Caco-2 (cell line): Measurements from ENCODE around the gene PPP1R3C. TPM values are rescaled to one million over a fixed set of nuclear protein-coding genes. Genes with fewer than 3 reads are reported as not detected.

ENCODE experiments used
- BruUV-seq: library from RNA; stranded (reverse); fragments of 400-500 nt; replicated peaks from 2 replicates; lab custom pipeline; 2021; lab: Mats Ljungman, UMichigan
- CTCF ChIA-PET: fragments of 300-600 bp; sonication (Branson Sonifier 250); formaldehyde crosslinking; loops from one replicate; lab custom pipeline; 2022; ENCODE audit warnings: antibody characterized with exemption; lab: Charles Lee
- POLR2A ChIA-PET: fragments of 300-600 bp; sonication (Branson Sonifier 250); formaldehyde crosslinking; loops from one replicate; lab custom pipeline; 2022; ENCODE audit warnings: antibody characterized with exemption; lab: Charles Lee
- DNase-seq, 2 experiments: peaks; one replicate each; pipeline versions ENCODE4 v3.0.0 to v3.0.0-alpha.2; 2020 to 2022
- H3K27me3 ChIP-seq: replicated peaks from 2 replicates; pipeline ENCODE4 v1.6.0; 2011; ENCODE audit warnings: low read length; ENCODE audit not compliant: control insufficient read depth, insufficient read depth
- H3K36me3 ChIP-seq: 2 replicates; pipeline ENCODE4 v1.5.1; 2011; ENCODE audit warnings: low read length; ENCODE audit not compliant: control insufficient read depth, insufficient read depth
- H3K4me1 ChIP-seq: fragments of 250-450 bp; sonication (Bioruptor Pico); 2 replicates; pipeline ENCODE4 v1.5.1; 2020; ENCODE audit warnings: mild to moderate bottlenecking
- H3K4me3 ChIP-seq: 2 replicates; pipeline ENCODE4 v1.5.1; 2011; ENCODE audit warnings: low read depth, mild to moderate bottlenecking, control low read depth, low read length
- H3K9me3 ChIP-seq: fragments of 250-450 bp; sonication (Bioruptor Pico); 2 replicates; pipeline ENCODE4 v1.5.1; 2020; ENCODE audit warnings: mild to moderate bottlenecking, moderate library complexity
- H3K27ac Mint-ChIP-seq: one replicate; pipeline ENCODE4 v1.8.0; 2022; ENCODE audit warnings: mixed read lengths; ENCODE audit not compliant: unreplicated experiment
- H3K27me3 Mint-ChIP-seq: one replicate; pipeline ENCODE4 v1.8.0; 2022; ENCODE audit warnings: mixed read lengths; ENCODE audit not compliant: insufficient read depth, unreplicated experiment
- H3K36me3 Mint-ChIP-seq: one replicate; pipeline ENCODE4 v1.8.0; 2022; ENCODE audit warnings: mild to moderate bottlenecking, mixed read lengths; ENCODE audit not compliant: insufficient read depth, unreplicated experiment
- H3K4me1 Mint-ChIP-seq: one replicate; pipeline ENCODE4 v1.8.0; 2022; ENCODE audit warnings: low read depth, mixed read lengths; ENCODE audit not compliant: unreplicated experiment
- H3K4me3 Mint-ChIP-seq: one replicate; pipeline ENCODE4 v1.8.0; 2022; ENCODE audit warnings: mild to moderate bottlenecking, moderate library complexity, mixed read lengths; ENCODE audit not compliant: unreplicated experiment
- H3K9me3 Mint-ChIP-seq: one replicate; pipeline ENCODE4 v1.8.0; 2022; ENCODE audit warnings: mixed read lengths; ENCODE audit not compliant: unreplicated experiment
- intact Hi-C: fragments of 100-400 bp; cut with micrococcal nuclease; formaldehyde crosslinking; loops from one replicate; pipeline ENCODE4 v1.10.0; 2022; ENCODE audit not compliant: unreplicated experiment
- total RNA-seq: library from RNA; stranded (reverse); gene quantifications from 2 replicates; pipeline ENCODE4 v1.2.3, GENCODE V29; 2022
- TF ChIP-seq, protein P1 (sequence below), 2 experiments: fragments of 200-600 bp in 1 of 2; IDR thresholded peaks; 1 replicate in 1 of 2; 2 replicates in 1 of 2; pipeline versions ENCODE4 v1.5.1 to v1.8.0; 2011 to 2022; ENCODE audit warnings: antibody characterized with exemption in 1 of 2, control low read depth in 1 of 2, inconsistent platforms in 1 of 2, low read depth in 1 of 2, low read length in 1 of 2, mild to moderate bottlenecking in 1 of 2, moderate library complexity in 1 of 2; ENCODE audit not compliant: insufficient read depth in 1 of 2, severe bottlenecking in 1 of 2, unreplicated experiment in 1 of 2

The PPP1R3C gene
- total RNA-seq, 1 experiment from 2014 or later: not detected

- Mint-ChIP-seq H3K27me3 (peaks cover 4% of the 10 kb centered on the region), H3K4me3 (no peak overlapping the region), H3K36me3 (no peaks in the 10 kb centered on the region), H3K27ac (no peak overlapping the region), H3K9me3 (no peaks in the 10 kb centered on the region), H3K4me1 (no peaks in the 10 kb centered on the region)
- DNase-seq: no peak
- TF ChIP-seq, protein P1, sequence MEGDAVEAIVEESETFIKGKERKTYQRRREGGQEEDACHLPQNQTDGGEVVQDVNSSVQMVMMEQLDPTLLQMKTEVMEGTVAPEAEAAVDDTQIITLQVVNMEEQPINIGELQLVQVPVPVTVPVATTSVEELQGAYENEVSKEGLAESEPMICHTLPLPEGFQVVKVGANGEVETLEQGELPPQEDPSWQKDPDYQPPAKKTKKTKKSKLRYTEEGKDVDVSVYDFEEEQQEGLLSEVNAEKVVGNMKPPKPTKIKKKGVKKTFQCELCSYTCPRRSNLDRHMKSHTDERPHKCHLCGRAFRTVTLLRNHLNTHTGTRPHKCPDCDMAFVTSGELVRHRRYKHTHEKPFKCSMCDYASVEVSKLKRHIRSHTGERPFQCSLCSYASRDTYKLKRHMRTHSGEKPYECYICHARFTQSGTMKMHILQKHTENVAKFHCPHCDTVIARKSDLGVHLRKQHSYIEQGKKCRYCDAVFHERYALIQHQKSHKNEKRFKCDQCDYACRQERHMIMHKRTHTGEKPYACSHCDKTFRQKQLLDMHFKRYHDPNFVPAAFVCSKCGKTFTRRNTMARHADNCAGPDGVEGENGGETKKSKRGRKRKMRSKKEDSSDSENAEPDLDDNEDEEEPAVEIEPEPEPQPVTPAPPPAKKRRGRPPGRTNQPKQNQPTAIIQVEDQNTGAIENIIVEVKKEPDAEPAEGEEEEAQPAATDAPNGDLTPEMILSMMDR (IDR thresholded peaks at IDR 0.05; ENCODE audit: insufficient read depth in 1 of 2, low read depth in 1 of 2, low read length in 1 of 2, severe bottlenecking in 1 of 2, unreplicated experiment in 1 of 2): no peak
- ChIA-PET POLR2A (no interaction called here), CTCF (no interaction called here)
- no peaks in the 10 kb centered on the region for H3K27me3 ChIP-seq
- no TSS peak for BruUV-seq
- no peaks in the 10 kb centered on the region for H3K36me3 ChIP-seq
- no peak overlapping the region for H3K4me3 ChIP-seq
- H3K9me3 ChIP-seq: no peaks in the 10 kb centered on the region
- no peaks in the 10 kb centered on the region for H3K4me1 ChIP-seq
- intact Hi-C loops: no loop called here
Observed at GRCh38 chr10:91628383-91628782, 4.5 kb downstream of the PPP1R3C start.

DNA sequence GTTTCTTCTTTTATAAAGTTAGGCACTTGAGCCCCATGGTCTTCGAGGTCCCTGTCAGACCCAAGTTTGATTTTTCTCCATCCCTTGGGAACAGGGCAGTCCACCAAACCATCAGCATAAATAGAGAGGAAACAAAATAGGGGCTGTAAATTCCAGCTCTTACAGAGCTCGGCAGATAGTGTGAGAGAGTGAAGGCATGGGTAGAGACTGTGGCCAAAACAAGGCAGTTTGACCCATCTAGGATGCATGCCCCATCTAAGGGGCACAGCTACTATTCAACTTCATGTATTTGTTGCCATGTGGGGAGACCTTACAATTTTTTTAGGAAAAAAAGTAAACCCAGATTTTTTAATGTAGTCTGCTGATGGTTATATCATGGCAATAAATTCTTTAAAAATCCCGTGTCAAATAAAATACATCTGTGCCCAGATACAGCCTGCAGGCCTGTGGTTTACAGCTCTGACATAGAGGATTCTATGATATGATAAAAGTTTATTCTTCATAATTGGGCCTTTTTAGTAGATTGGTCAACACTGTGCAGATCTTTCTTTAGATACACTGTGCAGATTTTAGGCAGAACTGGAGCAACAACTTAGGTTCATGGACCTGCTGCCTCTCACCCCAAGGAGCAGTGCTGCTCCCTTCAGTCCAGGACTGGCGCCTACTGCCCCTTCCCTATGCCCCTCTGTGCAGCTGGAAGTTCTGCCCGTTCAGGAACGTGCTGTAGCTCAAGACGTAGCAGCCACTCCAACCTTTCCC, 5.3 kb downstream of the PPP1R3C start:
- CTCF ChIA-PET: interaction anchor here (1.4 kb wide), 1 partner anchor 329 kb away, joined by 4 read pairs; no protein-coding TSS in a partner anchor
- intact Hi-C loops: no loop called here
- POLR2A ChIA-PET: no interaction called here

GRCh38 chr10:91626936-91627335, 5.9 kb downstream of the PPP1R3C start:
- H3K27ac Mint-ChIP-seq: no peak overlapping the region

More for the DNA sequence above, 5.3 kb downstream of the PPP1R3C start:
- Histone ChIP-seq H3K4me3 (no peak overlapping the region), H3K36me3 (no peaks in the 10 kb centered on the region), H3K9me3 (no peaks in the 10 kb centered on the region), H3K27me3 (no peaks in the 10 kb centered on the region), H3K4me1 (no peaks in the 10 kb centered on the region)
- H3K4me3 Mint-ChIP-seq: no peak overlapping the region
- peaks cover 7% of the 10 kb centered on the region for H3K27me3 Mint-ChIP-seq
- H3K36me3 Mint-ChIP-seq: no peaks in the 10 kb centered on the region
- BruUV-seq: no TSS peak
- H3K9me3 Mint-ChIP-seq: peaks cover 6% of the 10 kb centered on the region
- TF ChIP-seq, protein P1 (IDR thresholded peaks at IDR 0.05; ENCODE audit: insufficient read depth in 1 of 2, low read depth in 1 of 2, low read length in 1 of 2, severe bottlenecking in 1 of 2, unreplicated experiment in 1 of 2): no peak
- no peak for DNase-seq
- H3K4me1 Mint-ChIP-seq: no peaks in the 10 kb centered on the region
- H3K27ac Mint-ChIP-seq: no peak overlapping the region

More at GRCh38 chr10:91626936-91627335, 5.9 kb downstream of the PPP1R3C start:
- H3K36me3 Mint-ChIP-seq: no peaks in the 10 kb centered on the region
- Histone ChIP-seq H3K9me3 (no peaks in the 10 kb centered on the region), H3K4me1 (no peaks in the 10 kb centered on the region), H3K27me3 (no peaks in the 10 kb centered on the region), H3K36me3 (no peaks in the 10 kb centered on the region), H3K4me3 (no peak overlapping the region)
- no peak for DNase-seq
- TF ChIP-seq, protein P1 (IDR thresholded peaks at IDR 0.05; ENCODE audit: insufficient read depth in 1 of 2, low read depth in 1 of 2, low read length in 1 of 2, severe bottlenecking in 1 of 2, unreplicated experiment in 1 of 2): no peak
- ChIA-PET CTCF (interaction anchor here (1.4 kb wide), 1 partner anchor 328 kb away, joined by 4 read pairs; no protein-coding TSS in a partner anchor), POLR2A (no interaction called here)
- no TSS peak for BruUV-seq
- H3K4me3 Mint-ChIP-seq: no peak overlapping the region
- H3K4me1 Mint-ChIP-seq: no peaks in the 10 kb centered on the region
- H3K27me3 Mint-ChIP-seq: peaks cover 9% of the 10 kb centered on the region
- intact Hi-C loops: no loop called here
- peaks cover 10% of the 10 kb centered on the region for H3K9me3 Mint-ChIP-seq
